GM21367 (cell line): ENCODE results near the gene CCDC197.

Experiments
- ATAC-seq: cut with Tn5 transposase; IDR thresholded peaks from one replicate; pipeline ENCODE4 v1.9.1; 2021; ENCODE audit not compliant: unreplicated experiment

CCDC197 gene

DNA sequence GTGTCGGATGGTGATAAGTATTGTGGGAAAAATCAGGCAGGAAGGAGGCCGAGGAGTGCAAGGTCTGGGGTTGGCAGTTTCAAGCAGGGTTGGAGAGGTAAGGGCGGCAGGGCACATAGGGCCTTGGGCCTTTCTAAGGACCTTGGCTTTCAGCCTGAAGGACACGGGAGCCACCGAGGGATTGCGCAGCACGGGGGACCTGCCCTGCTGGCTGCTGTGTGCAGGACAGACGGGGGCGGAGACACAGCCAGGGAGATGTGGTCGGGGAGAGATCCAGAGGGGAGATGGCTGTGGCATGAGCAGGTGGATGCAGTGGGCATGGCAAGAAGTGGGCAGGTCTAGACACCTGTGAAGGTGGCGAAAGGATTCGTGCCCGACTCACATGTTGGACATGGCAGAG is 43.7 kb downstream of the CCDC197 start:
- no peak for ATAC-seq

GRCh38 chr14:94041551-94042346 is 44.6 kb downstream of the CCDC197 start:
- ATAC-seq, result no peak

DNA sequence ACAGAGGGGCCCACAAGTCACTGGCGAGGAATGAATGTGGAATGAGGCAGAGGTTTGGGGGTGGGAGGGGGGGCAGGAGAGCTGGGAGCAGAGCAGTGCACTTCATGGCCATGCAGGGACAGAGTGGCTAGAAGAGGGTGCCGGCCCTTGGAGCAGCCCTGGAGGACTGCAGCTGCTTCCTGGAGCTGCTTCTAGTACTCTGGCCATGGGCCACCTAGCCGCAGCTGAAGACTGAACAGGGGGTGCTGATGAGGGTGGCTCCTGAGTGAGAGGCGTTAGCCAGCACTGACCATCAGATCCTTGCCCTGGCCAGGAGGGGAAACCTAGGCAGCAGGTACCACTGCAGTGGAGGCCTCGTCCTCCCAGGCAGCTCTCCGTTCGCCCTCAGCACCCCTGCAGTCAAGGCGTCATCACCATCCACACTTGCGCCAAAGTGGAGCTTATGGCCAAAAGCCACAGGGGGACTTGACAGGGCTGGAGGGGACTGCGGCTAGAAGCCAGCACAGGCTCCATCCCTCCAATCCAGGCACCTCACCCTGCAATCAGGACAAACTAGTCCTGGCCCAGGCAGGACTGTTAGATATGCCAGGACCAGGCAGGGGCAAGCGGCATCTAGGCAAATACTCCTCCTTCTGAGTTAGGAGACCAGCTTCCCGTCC is 45.5 kb downstream of the CCDC197 start:
- no peak for ATAC-seq

GRCh38 chr14:94043111-94043755 is 46.1 kb downstream of the CCDC197 start:
- no peak for ATAC-seq

GRCh38 chr14:94043756-94044475 is 46.8 kb downstream of the CCDC197 start:
- ATAC-seq, result no peak

DNA sequence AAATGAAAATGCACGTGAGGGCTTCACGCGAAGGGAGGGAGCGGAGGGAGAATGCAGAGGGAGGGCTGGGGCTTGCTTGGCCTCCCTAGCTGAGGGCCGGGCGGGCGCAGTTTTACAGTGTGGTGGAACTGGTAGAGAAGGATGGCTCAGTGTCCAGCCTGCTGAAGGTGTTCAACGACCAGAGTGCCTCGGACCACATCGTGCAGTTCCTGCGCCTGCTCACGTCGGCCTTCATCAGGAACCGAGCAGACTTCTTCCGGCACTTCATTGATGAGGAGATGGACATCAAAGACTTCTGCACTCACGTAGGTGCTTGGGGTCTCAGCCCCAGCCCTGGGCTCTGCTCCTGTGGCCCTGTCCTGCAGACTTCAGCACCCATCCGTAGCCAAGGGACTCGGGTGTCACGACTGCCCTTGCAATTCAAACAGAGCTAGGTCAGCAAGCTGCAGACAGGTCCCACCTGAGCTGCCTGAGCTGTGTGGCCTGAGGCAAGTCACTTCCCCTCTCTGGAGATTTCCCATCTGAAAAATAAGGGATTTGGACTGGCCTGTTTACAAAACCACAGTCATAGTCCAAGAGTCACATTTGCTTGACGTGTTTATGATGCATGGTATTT is 47.5 kb downstream of the CCDC197 start:
- no peak for ATAC-seq

DNA sequence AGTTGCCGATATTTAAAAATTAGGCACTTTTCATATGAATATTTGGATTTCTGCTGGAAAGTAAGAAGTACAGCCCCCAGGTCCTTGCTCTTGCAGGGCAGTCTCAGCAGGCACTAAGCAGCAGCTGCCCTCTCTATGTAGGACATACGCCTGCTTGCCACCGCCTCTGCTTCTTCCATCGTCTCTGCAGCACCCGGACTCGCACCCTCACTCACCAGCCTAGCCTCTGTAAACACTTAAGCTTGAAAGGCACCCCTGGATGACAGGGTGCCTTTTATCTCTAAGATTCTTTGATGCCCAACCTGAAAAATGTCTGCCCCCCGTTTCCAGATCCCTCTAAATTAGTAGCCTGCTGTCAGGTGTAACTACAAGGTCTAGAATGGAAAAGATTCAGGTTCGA is 48.0 kb downstream of the CCDC197 start:
- ATAC-seq, result no peak

DNA sequence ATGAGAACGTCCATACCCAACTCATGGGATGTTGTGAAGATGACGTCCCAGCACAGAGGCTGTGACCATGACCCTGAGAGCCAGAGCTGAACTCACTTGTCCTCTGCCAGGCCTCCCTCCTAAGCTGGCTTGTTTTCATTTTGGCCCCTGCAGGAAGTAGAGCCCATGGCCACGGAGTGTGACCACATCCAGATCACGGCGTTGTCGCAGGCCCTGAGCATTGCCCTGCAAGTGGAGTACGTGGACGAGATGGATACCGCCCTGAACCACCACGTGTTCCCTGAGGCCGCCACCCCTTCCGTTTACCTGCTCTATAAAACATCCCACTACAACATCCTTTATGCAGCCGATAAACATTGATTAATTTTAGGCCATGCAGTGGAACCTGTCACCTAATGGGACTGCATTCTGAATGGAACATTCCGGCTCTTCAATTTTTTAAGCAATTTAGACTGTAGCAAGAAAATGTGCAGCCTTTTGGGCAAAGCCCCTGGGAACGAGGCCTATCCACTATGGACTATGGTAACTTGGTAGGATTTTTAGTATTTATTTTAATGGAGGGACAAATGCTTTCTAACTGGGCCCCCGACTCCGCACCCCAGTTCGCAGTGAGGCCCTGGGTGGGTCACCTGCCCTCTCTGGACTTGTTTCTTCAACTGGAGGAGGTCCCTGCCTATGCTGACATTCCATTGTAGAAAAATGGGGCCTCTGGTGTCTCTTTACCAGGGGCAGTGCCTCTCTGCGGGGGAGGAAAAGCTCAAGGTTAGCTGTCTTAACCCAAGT is 48.7 kb downstream of the CCDC197 start:
- ATAC-seq, result no peak

DNA sequence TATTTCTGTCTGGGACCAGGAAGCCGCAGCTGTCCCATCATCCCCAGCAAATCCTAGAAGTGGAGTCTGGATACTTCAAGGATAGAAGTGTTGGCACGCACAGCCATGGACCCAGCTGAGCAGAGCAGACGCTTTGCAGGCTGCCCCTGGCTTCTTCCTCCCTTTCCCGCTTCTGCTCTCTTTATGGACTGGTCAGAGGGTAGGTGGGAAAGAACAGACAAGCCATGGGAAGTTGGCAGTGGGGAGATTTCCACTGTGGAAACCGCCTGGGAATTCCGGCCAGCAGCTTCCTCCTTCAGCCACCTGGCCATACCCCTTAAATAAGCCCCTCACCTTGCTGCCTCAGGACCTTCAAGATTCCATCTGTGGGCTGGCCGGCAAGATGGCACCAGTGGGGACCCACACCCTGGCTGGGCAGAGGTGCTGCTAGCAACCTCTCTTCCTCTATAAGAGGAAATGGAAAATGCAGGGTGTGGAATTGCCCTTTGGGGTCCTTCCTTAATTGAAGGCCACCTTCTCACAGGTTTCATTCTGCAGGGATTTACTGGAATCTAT is 49.7 kb downstream of the CCDC197 start:
- no peak for ATAC-seq

- ATAC-seq, result no peak
Observed at GRCh38 chr14:94047581-94047980, 50.5 kb downstream of the CCDC197 start.

DNA sequence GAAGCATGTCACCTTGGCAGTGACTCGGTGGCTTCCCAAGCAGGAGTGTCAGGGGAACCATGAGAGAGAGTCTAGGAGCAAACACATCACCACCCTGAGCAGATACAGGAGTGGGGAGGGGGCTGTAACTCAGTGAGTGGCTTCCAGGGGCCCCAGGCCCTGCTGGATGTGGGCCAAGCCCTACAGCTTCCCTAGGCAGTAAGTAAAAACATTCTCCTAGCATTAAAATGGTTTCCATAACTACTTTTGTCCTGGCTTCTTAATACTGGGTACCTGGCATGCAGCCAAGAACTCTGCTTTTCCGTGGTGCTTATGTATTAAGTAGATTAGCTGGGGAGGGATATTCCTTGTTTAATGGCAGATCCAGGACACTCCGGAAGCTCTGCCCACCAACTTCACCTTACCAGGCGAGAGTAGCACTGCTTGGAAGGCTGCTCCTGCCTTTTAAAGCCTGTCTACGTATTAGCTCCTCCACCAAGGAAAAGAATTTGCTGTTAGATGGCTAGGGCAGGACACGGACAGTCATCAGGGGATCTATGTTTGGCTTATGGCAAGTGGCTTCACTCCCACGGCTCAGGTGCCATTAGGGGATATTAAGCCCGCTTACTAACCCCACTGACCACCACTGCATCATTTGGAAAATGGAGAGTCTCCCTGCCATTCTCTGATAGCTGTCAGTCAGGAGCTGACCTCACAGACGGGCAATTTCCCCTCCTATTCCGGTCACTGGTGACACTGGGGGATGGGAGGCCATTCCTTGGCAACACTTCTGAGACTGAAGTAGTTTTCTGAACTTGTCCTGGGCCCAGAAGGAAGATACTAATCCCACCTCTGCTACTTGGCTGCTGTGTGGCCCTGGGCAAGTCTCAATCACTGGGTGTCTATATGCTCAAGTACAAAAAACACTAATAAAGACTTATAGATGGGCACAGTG is 51.9 kb downstream of the CCDC197 start:
- no peak for ATAC-seq

GRCh38 chr14:94049625-94050023 is 52.5 kb downstream of the CCDC197 start:
- ATAC-seq, result no peak

- no peak for ATAC-seq
Observed at GRCh38 chr14:94050231-94050880, 53.3 kb downstream of the CCDC197 start.

DNA sequence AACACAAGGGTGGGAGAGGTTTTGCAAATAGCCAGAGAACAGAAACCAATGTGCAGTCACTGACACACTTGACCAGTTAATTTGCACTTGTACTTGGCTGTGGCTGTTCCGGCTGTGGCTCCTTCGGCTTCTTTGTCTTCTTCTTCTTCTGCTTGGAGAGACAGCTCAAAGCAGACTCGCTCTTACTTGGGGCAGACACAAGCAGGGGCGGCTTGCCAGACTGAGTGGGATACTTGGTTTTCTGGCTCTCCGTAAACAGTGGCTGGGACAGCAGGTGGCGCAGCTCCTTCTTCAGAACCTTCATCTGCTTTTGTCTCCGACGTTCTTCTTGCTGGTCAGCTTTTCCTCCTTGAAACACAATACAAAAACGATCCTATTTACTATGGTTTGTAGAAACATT is 54.0 kb downstream of the CCDC197 start:
- no peak for ATAC-seq

GRCh38 chr14:94051779-94052178 is 54.7 kb downstream of the CCDC197 start:
- no peak for ATAC-seq

GRCh38 chr14:94052199-94052598 is 55.1 kb downstream of the CCDC197 start:
- no peak for ATAC-seq

DNA sequence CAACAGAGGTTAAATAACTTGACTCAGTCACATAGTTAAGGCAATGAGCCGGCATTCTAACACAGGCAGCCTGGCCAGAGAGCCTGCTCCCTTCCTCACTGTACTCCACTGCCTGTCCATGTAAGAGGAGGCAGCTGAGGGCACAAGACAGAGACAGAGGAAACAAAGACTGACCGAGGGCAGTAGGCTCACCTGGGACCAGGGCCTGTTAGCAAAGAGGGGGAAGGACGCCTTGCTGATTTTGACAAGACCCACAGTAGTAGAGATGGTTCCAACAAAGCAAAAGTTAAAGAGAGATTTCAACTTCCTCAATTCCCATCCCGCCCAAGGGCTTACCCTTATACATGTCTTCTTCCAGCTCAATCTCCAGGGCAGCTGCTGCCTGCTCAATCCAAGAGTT is 55.6 kb downstream of the CCDC197 start:
- ATAC-seq, result no peak

DNA sequence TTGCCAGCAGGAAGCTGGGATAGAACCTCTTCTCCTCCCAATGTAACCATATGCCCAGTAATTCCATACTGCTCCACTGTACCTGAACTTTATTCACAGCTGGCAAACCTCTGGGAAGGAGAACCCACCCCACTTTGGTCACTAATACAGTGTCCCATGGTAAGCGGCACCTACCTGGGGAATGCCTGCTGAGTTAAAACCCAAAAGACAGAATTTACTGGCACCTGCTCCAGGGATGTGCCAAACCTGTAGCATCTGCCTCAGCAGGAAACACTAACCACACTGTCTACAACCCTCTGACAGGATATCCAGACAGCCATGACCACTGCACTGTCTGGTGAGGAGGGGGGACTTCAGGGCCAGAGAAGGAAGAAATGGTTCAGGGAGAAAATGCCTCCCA is 57.3 kb downstream of the CCDC197 start:
- no peak for ATAC-seq
